Bronchial epithelial cell (primary cell): ENCODE data around the gene ULBP2. TPM values are rescaled to one million over a fixed set of nuclear protein-coding genes. Genes with fewer than 3 reads are reported as not detected.

Experiments used
- DNase-seq: peaks from one replicate; pipeline ENCODE4 v3.0.0-alpha.2; 2010; ENCODE audit warnings: low read depth
- FAIRE-seq: peaks from 2 replicates; lab custom pipeline; 2011; peaks lifted over from hg19 to GRCh38; lab: Jason Lieb, UNC
- H3K27me3 ChIP-seq: 2 replicates; pipeline ENCODE4 v1.5.1; 2011; ENCODE audit warnings: low read length; ENCODE audit not compliant: control insufficient read depth, insufficient read depth
- H3K36me3 ChIP-seq: 2 replicates; pipeline ENCODE4 v1.5.1; 2011; ENCODE audit warnings: low read length; ENCODE audit not compliant: control insufficient read depth, insufficient read depth
- H3K4me3 ChIP-seq: 2 replicates; pipeline ENCODE4 v1.5.1; 2011; ENCODE audit warnings: mild to moderate bottlenecking, low read depth, low read length, control low read depth
- CTCF ChIP-seq: IDR thresholded peaks from 2 replicates; pipeline ENCODE4 v1.5.1; 2011; ENCODE audit warnings: mild to moderate bottlenecking, moderate library complexity, low read length, control low read depth, inconsistent platforms; ENCODE audit not compliant: insufficient read depth, severe bottlenecking
- total RNA-seq: library from RNA; depleted of rRNA; stranded (reverse); fragments of >200 nt; gene quantifications from 2 replicates; pipeline ENCODE4 v1.2.1, GENCODE V29; 2014

ULBP2 gene
- total RNA-seq, 1 donor from 2014 or later = 2.4 TPM

- no peak for DNase-seq
- FAIRE-seq = no peak
- H3K36me3 ChIP-seq = no peaks in the 10 kb centered on the region
- TF ChIP-seq CTCF = no peak
- H3K27me3 ChIP-seq = peaks cover 44% of the 10 kb centered on the region
- H3K4me3 ChIP-seq = no peak overlapping the region
Observed at GRCh38 chr6:149984773-149985172, 43.0 kb downstream of the ULBP2 start.

GRCh38 chr6:149985481-149985937 is 43.7 kb downstream of the ULBP2 start:
- Histone ChIP-seq H3K4me3 (no peak overlapping the region), H3K27me3 (peaks cover 51% of the 10 kb centered on the region), H3K36me3 (no peaks in the 10 kb centered on the region)
- TF ChIP-seq CTCF = no peak
- DNase-seq (peak; percentile 22), FAIRE-seq (no peak)

GRCh38 chr6:149987602-149988107 is 45.8 kb downstream of the ULBP2 start:
- no peak for FAIRE-seq
- TF ChIP-seq CTCF = no peak
- H3K36me3 ChIP-seq = no peaks in the 10 kb centered on the region
- no peak for DNase-seq
- peaks cover 65% of the 10 kb centered on the region for H3K27me3 ChIP-seq
- H3K4me3 ChIP-seq = no peak overlapping the region

- FAIRE-seq (no peak), DNase-seq (no peak)
- Histone ChIP-seq H3K27me3 (peaks cover 64% of the 10 kb centered on the region), H3K4me3 (no peak overlapping the region), H3K36me3 (no peaks in the 10 kb centered on the region)
- TF ChIP-seq CTCF = no peak
Observed at GRCh38 chr6:149988550-149989346, 46.9 kb downstream of the ULBP2 start.

GRCh38 chr6:149990212-149990660 is 48.4 kb downstream of the ULBP2 start:
- peaks cover 61% of the 10 kb centered on the region for H3K27me3 ChIP-seq
- H3K36me3 ChIP-seq = no peaks in the 10 kb centered on the region
- FAIRE-seq (no peak), DNase-seq (no peak)
- no peak overlapping the region for H3K4me3 ChIP-seq
- TF ChIP-seq CTCF = no peak
